ENCODE measurements around the gene PTPN9. TPM values are rescaled to one million over a fixed set of nuclear protein-coding genes. Genes with fewer than 3 reads are reported as not detected.
"Not testable (repeated sequence)": the region's sequence is repeated elsewhere in the genome, so short reads cannot be mapped to it uniquely, and the experiment has no call there.

Gene PTPN9
- total and polyA plus RNA-seq, 7 experiments from 2014 or later: 11.2 to 35.6 (median 15.7) TPM

DNA sequence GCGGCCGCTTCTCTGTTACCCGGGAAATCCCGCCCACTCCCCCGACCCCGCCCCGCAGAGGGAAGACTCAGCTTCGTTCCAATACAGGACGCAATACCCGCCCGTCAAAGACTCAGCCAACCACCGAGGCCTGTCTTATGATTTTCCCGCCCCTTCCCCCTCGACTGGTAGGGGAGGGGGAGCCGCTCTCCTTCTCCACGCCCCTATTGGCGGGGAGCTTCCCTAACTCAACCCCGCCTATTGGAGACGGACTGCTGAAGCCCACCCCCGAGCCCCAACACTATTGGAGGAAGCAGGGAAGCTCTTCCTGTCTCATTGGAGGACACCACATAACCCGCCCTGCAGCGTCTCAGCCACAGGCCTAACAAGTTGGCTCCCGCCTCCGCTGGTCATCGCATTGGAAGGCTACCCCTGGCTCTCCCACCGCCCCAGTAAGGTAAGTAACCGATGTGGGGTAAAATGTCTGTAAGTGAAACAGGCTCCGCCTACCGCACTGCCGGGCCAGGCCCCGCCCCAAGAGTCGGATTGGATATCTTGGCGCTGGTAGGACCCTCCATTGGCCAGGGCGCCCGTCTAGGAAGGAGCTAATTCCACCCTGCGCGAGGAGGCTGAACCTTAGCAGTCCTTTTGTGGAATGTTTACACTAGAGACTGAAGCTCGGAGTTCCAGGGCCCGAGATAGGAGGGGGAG, 127.3 kb downstream of the PTPN9 start, which contains the start of gene SIN3A:
Gene SIN3A, minus strand, starts transcription at position 17 of the 690 bp plus-strand sequence. CDS start 21,315 bp downstream, outside the sequence.
- peaks cover 0 to 16% (median 0%) of the 10 kb centered on the region in 3 experiments for H3K36me3 ChIP-seq (ENCODE audit: control insufficient read depth in 2 of 3, insufficient read depth in 3 of 3, low read length in 3 of 3)
- no peaks in the 10 kb centered on the region for H3K9me3 Mint-ChIP-seq

GRCh38 chr15:75451202-75451673, 127.9 kb downstream of the PTPN9 start:
- peak overlapping the region; percentile 100 for H3K27ac ChIP-seq (ENCODE audit: low read depth, low read length)
- peaks cover 0 to 2% (median 0%) of the 10 kb centered on the region in 5 donors for H3K27me3 Mint-ChIP-seq
- ATAC-seq: no peak
- H3K27ac Mint-ChIP-seq: peak overlapping the region; percentile 94 to 99 (median 98)
- H3K9me3 Mint-ChIP-seq: no peaks in the 10 kb centered on the region
- H3K4me3 Mint-ChIP-seq: peak overlapping the region; percentile 91 to 99 (median 96)
- peak in 1 of 9 donors; percentile 74 for DNase-seq
- peaks cover 0 to 16% (median 0%) of the 10 kb centered on the region in 3 experiments for H3K36me3 ChIP-seq (ENCODE audit: control insufficient read depth in 2 of 3, insufficient read depth in 3 of 3, low read length in 3 of 3)
- peak overlapping the region; percentile 73 for H3K4me3 ChIP-seq (ENCODE audit: low read length)
- H3K27me3 ChIP-seq (ENCODE audit: control insufficient read depth in 2 of 2, insufficient read depth in 2 of 2, low read length in 2 of 2): no peaks in the 10 kb centered on the region
- peaks cover 28 to 30% of the 10 kb centered on the region in 2 donors for H3K4me1 ChIP-seq (ENCODE audit: control insufficient read depth in 2 of 2, insufficient read depth in 2 of 2, low read length in 2 of 2)
- peaks cover 0 to 3% (median 0%) of the 10 kb centered on the region in 5 donors for H3K36me3 Mint-ChIP-seq
- ChIA-PET POLR2A (interaction anchor here (0.6 to 9.1 kb wide), 18 partner anchors 10 to 911 kb away, joined by 3 to 175 read pairs (median 6); partner anchors contain the start of genes COMMD4, IMP3, MAN2C1 and NEIL1), CTCF (interaction anchor here (1.7 to 4.1 kb wide), 2 partner anchors 83 to 188 kb away, joined by 5 to 30 read pairs; partner anchors contain the start of genes IMP3 and MAN2C1)
- H3K9me3 ChIP-seq (ENCODE audit: control insufficient read depth in 2 of 3, low read length in 3 of 3): no peaks in the 10 kb centered on the region
- intact Hi-C loops (cut with micrococcal nuclease): loop anchor here (1.0 to 10.0 kb wide), 26 partner anchors 14 to 1971 kb away; partner anchors contain the start of genes CLK3 (in 2 of the 2), COX5A (in 2 of the 2), MAN2C1 (in 2 of the 2) and SCAMP2 (in 2 of the 2)
- peaks cover 36 to 62% (median 51%) of the 10 kb centered on the region in 7 donors for H3K4me1 Mint-ChIP-seq

More for the DNA sequence above, 127.3 kb downstream of the PTPN9 start, which contains the start of gene SIN3A:
- DNase-seq (peak; percentile 83 to 100 (median 99)), ATAC-seq (peak; percentile 67)
- Mint-ChIP-seq H3K27me3 (peaks cover 0 to 2% (median 0%) of the 10 kb centered on the region in 5 donors), H3K27ac (peak within 1 kb of the TSS; percentile 94 to 99 (median 98)), H3K4me1 (peaks cover 34 to 60% (median 50%) of the 10 kb centered on the region in 7 donors), H3K36me3 (peaks cover 0 to 3% (median 0%) of the 10 kb centered on the region in 5 donors), H3K4me3 (peak within 1 kb of the TSS; percentile 91 to 99 (median 96))
- ChIA-PET POLR2A (interaction anchor here (0.6 to 9.1 kb wide), 28 partner anchors 9 to 911 kb away, joined by 3 to 175 read pairs (median 4); partner anchors contain the start of genes COMMD4, IMP3, MAN2C1 and NEIL1), CTCF (interaction anchor here (0.6 to 4.1 kb wide), 4 partner anchors 9 to 425 kb away, joined by 3 to 30 read pairs (median 4); partner anchors contain the start of genes IMP3 and MAN2C1)
- Histone ChIP-seq H3K4me3 (ENCODE audit: low read length) (peak within 1 kb of the TSS; percentile 94), H3K27ac (ENCODE audit: low read depth, low read length) (peak within 1 kb of the TSS; percentile 100), H3K9me3 (ENCODE audit: control insufficient read depth in 2 of 3, low read length in 3 of 3) (no peaks in the 10 kb centered on the region), H3K27me3 (ENCODE audit: control insufficient read depth in 2 of 2, insufficient read depth in 2 of 2, low read length in 2 of 2) (no peaks in the 10 kb centered on the region), H3K4me1 (ENCODE audit: control insufficient read depth in 2 of 2, insufficient read depth in 2 of 2, low read length in 2 of 2) (peaks cover 29 to 32% of the 10 kb centered on the region in 2 donors)
- intact Hi-C loops (cut with micrococcal nuclease): loop anchor here (1.0 to 10.0 kb wide), 26 partner anchors 15 to 1970 kb away; partner anchors contain the start of genes CLK3 (in 2 of the 2), COX5A (in 2 of the 2), MAN2C1 (in 2 of the 2) and SCAMP2 (in 2 of the 2)

GRCh38 chr15:75450307-75451201, 128.6 kb downstream of the PTPN9 start:
- Histone ChIP-seq H3K4me1 (ENCODE audit: control insufficient read depth in 2 of 2, insufficient read depth in 2 of 2, low read length in 2 of 2) (peaks cover 33 to 35% of the 10 kb centered on the region in 2 donors), H3K27me3 (ENCODE audit: control insufficient read depth in 2 of 2, insufficient read depth in 2 of 2, low read length in 2 of 2) (no peaks in the 10 kb centered on the region), H3K9me3 (ENCODE audit: control insufficient read depth in 2 of 3, low read length in 3 of 3) (no peaks in the 10 kb centered on the region), H3K4me3 (ENCODE audit: low read length) (peak overlapping the region; percentile 94), H3K27ac (ENCODE audit: low read depth, low read length) (peak overlapping the region; percentile 100), H3K36me3 (ENCODE audit: control insufficient read depth in 2 of 3, insufficient read depth in 3 of 3, low read length in 3 of 3) (peaks cover 0 to 11% (median 0%) of the 10 kb centered on the region in 3 experiments)
- Mint-ChIP-seq H3K4me1 (peaks cover 40 to 66% (median 55%) of the 10 kb centered on the region in 7 donors), H3K27ac (peak overlapping the region; percentile 89 to 99 (median 96)), H3K9me3 (no peaks in the 10 kb centered on the region), H3K4me3 (peak overlapping the region; percentile 91 to 99 (median 96)), H3K36me3 (peaks cover 0 to 5% (median 4%) of the 10 kb centered on the region in 5 donors), H3K27me3 (peaks cover 0 to 2% (median 0%) of the 10 kb centered on the region in 5 donors)
- ATAC-seq (peak; percentile 41), DNase-seq (peak; percentile 86 to 97 (median 92))
- ChIA-PET CTCF (interaction anchor here (0.6 to 4.1 kb wide), 4 partner anchors 17 to 189 kb away, joined by 3 to 30 read pairs (median 4); partner anchors contain the start of genes IMP3 and MAN2C1), POLR2A (interaction anchor here (0.9 to 9.1 kb wide), 8 partner anchors 11 to 197 kb away, joined by 3 to 175 read pairs (median 14); partner anchors contain the start of genes IMP3, MAN2C1, NEIL1 and PTPN9)
- intact Hi-C loops (cut with micrococcal nuclease): loop anchor here (1.0 to 10.0 kb wide), 26 partner anchors 14 to 1972 kb away; partner anchors contain the start of genes CLK3 (in 2 of the 2), COX5A (in 2 of the 2), MAN2C1 (in 2 of the 2) and SCAMP2 (in 2 of the 2)

- peaks cover 0 to 3% (median 0%) of the 10 kb centered on the region in 3 experiments for H3K36me3 ChIP-seq (ENCODE audit: control insufficient read depth in 2 of 3, insufficient read depth in 3 of 3, low read length in 3 of 3)
- no peak for ATAC-seq
- Mint-ChIP-seq H3K4me3 (peak overlapping the region; percentile 91 to 98 (median 96)), H3K36me3 (peaks cover 0 to 5% (median 4%) of the 10 kb centered on the region in 5 donors), H3K27me3 (peaks cover 0 to 2% (median 0%) of the 10 kb centered on the region in 5 donors), H3K27ac (peak overlapping the region; percentile 89 to 98 (median 95)), H3K4me1 (peaks cover 40 to 68% (median 55%) of the 10 kb centered on the region in 7 donors), H3K9me3 (no peaks in the 10 kb centered on the region)
- DNase-seq: peak in 1 of 9 donors; percentile 1
- peak overlapping the region; percentile 94 for H3K4me3 ChIP-seq (ENCODE audit: low read length)
- intact Hi-C loops (cut with micrococcal nuclease): loop anchor here (2.0 to 10.0 kb wide), 21 partner anchors 13 to 1973 kb away; partner anchors contain the start of genes CLK3 (in 2 of the 2), COX5A (in 2 of the 2), SCAMP2 (in 2 of the 2) and UBL7 (in 2 of the 2)
- no peaks in the 10 kb centered on the region for H3K9me3 ChIP-seq (ENCODE audit: control insufficient read depth in 2 of 3, low read length in 3 of 3)
- no peaks in the 10 kb centered on the region for H3K27me3 ChIP-seq (ENCODE audit: control insufficient read depth in 2 of 2, insufficient read depth in 2 of 2, low read length in 2 of 2)
- ChIA-PET CTCF (interaction anchor here (0.6 to 0.7 kb wide), 2 partner anchors 16 to 83 kb away, joined by 3 read pairs; no protein-coding TSS in a partner anchor), POLR2A (interaction anchor here (0.9 to 9.1 kb wide), 4 partner anchors 82 to 198 kb away, joined by 3 to 175 read pairs (median 110); partner anchors contain the start of genes IMP3, MAN2C1, SNUPN and SNX33)
- H3K27ac ChIP-seq (ENCODE audit: low read depth, low read length): peak overlapping the region; percentile 100
- H3K4me1 ChIP-seq (ENCODE audit: control insufficient read depth in 2 of 2, insufficient read depth in 2 of 2, low read length in 2 of 2): peaks cover 36 to 38% of the 10 kb centered on the region in 2 donors
Observed at GRCh38 chr15:75449585-75450306, 129.4 kb downstream of the PTPN9 start.

DNA sequence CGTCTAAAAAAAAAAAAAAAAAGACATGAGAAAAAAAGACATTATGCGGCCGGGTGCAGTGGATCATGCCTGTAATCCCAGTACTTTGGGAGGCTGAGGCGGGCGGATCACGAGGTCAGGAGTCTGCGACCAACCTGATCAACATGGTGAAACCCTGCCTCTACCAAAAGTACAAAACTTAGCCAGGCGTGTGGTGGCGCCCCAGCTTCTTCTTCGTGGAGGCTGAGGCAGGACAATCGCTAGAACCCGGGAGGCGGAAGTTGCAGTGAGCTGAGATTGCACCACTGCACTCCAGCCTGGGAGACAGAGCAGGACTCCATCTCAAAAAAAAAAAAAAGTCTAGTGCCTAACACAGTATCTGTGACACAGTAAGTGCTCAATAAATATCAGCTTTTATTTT, 130.9 kb downstream of the PTPN9 start:
- intact Hi-C loops (cut with micrococcal nuclease): not testable (repeated sequence)
- H3K4me1 ChIP-seq (ENCODE audit: control insufficient read depth in 2 of 2, insufficient read depth in 2 of 2, low read length in 2 of 2): peaks cover 35 to 41% of the 10 kb centered on the region in 2 donors

More for the DNA sequence above, 130.9 kb downstream of the PTPN9 start:
- not testable (repeated sequence) for ATAC-seq; H3K36me3 Mint-ChIP-seq; H3K27me3 Mint-ChIP-seq; H3K4me3 ChIP-seq (ENCODE audit: low read length); H3K9me3 ChIP-seq (ENCODE audit: control insufficient read depth in 2 of 3, low read length in 3 of 3); DNase-seq; H3K36me3 ChIP-seq (ENCODE audit: control insufficient read depth in 2 of 3, insufficient read depth in 3 of 3, low read length in 3 of 3); H3K27ac ChIP-seq (ENCODE audit: low read depth, low read length); H3K9me3 Mint-ChIP-seq; H3K27me3 ChIP-seq (ENCODE audit: control insufficient read depth in 2 of 2, insufficient read depth in 2 of 2, low read length in 2 of 2)
- ChIA-PET CTCF (interaction anchor here (0.6 to 0.7 kb wide), 2 partner anchors 22 to 23 kb away, joined by 3 to 6 read pairs; no protein-coding TSS in a partner anchor), POLR2A (interaction anchor here (0.6 to 1.5 kb wide), 4 partner anchors 10 to 907 kb away, joined by 3 to 5 read pairs (median 3); partner anchors contain the start of genes ARID3B and IMP3)
- Mint-ChIP-seq H3K27ac (peak overlapping the region in 3 of 9 donors; percentile 36 to 75 (median 57)), H3K4me3 (peak overlapping the region in 2 of 10 donors; percentile 0 to 91), H3K4me1 (peaks cover 46 to 75% (median 57%) of the 10 kb centered on the region in 7 donors)

All from naive thymus-derived CD4-positive, alpha-beta T cell (primary cell).